Cardiac muscle cell (in vitro differentiated cells and primary cell): ENCODE measurements around the gene ATP6V0C. TPM values are rescaled to one million over a fixed set of nuclear protein-coding genes. Genes with fewer than 3 reads are reported as not detected.
A peak's percentile ranks its signal among the peaks of the same experiment; 100 is the strongest.

Source experiments
- DNase-seq, 2 donors: peaks; one replicate each; pipeline versions ENCODE4 v3.0.0 to v3.0.0-alpha.2; 2010 to 2017; ENCODE audit warnings: low read depth in 1 of 2, low spot score in 1 of 2
- H3K27ac ChIP-seq: fragments of 200-600 bp; sonication (generic); 2 replicates; pipeline ENCODE4 v1.5.1; 2016
- H3K27me3 ChIP-seq: fragments of 200-600 bp; sonication (generic); 2 replicates; pipeline ENCODE4 v1.6.0; 2016; ENCODE audit warnings: control low read depth
- H3K36me3 ChIP-seq: fragments of 200-600 bp; sonication (generic); 2 replicates; pipeline ENCODE4 v1.5.1; 2016; ENCODE audit warnings: control low read depth
- H3K4me1 ChIP-seq: fragments of 200-600 bp; sonication (generic); 2 replicates; pipeline ENCODE4 v1.8.1; 2017; ENCODE audit warnings: low read depth, mild to moderate bottlenecking, mixed run types
- H3K4me3 ChIP-seq: fragments of 200-600 bp; sonication (generic); 2 replicates; pipeline ENCODE4 v1.5.1; 2016; ENCODE audit warnings: mild to moderate bottlenecking
- H3K9me3 ChIP-seq: fragments of 200-600 bp; sonication (generic); 2 replicates; pipeline ENCODE4 v1.5.1; 2017; ENCODE audit warnings: low read depth, mild to moderate bottlenecking, control low read depth
- CTCF ChIP-seq: IDR thresholded peaks from 2 replicates; pipeline ENCODE4 v1.5.1; 2012; ENCODE audit warnings: low read depth, mild to moderate bottlenecking, low read length
- polyA plus RNA-seq: library from polyadenylated mRNA; unstranded; fragments of >200 nt; fragmentation: Nextera tagmentation; extraction: Ambion mirVana; gene quantifications from 2 replicates; pipeline ENCODE4 v1.2.1, GENCODE V29; 2016
- total RNA-seq: library from RNA; depleted of rRNA; stranded (reverse); fragments of >200 nt; gene quantifications from 2 replicates; pipeline ENCODE4 v1.2.3, GENCODE V29; 2016

ATP6V0C gene
- total and polyA plus RNA-seq, 2 experiments from 2014 or later = 92.4 to 281 TPM

DNA sequence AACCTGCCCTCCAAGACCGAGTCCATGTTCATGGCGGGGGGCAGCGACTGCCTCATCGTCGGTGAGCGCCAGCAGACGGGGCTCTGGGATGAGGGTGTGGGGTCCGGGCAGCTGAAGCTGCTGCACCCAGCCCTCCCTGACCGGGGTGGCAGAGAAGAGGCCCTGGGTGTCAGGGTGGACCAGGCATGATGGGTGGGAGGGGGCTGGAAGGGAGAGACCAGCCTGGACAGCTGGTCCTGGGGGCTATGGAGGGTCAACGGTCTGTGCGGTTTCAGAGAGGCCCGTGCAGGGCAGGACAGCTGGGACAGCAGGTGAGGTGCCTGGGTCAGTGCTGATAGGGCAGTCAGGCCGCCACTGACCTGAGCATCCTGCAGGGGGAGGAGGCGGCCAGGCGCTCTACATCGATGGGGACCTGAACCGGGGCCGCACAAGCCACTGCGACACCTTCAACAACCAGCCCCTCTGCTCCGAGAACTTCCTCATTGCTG is 13.3 kb upstream of the ATP6V0C start:
- Histone ChIP-seq H3K36me3 (peaks cover 6% of the 10 kb centered on the region), H3K27me3 (no peaks in the 10 kb centered on the region), H3K9me3 (no peaks in the 10 kb centered on the region), H3K4me1 (peaks cover 9% of the 10 kb centered on the region), H3K27ac (no peak overlapping the region), H3K4me3 (no peak overlapping the region)
- DNase-seq = no peak
- no peak for TF ChIP-seq CTCF

- no peaks in the 10 kb centered on the region for H3K9me3 ChIP-seq
- no peak overlapping the region for H3K27ac ChIP-seq
- peaks cover 6% of the 10 kb centered on the region for H3K36me3 ChIP-seq
- DNase-seq = peak; percentile 88
- H3K27me3 ChIP-seq = no peaks in the 10 kb centered on the region
- TF ChIP-seq CTCF = peak; percentile 94
- H3K4me3 ChIP-seq = peak overlapping the region; percentile 33
- H3K4me1 ChIP-seq = peaks cover 9% of the 10 kb centered on the region
These were observed 12.6 kb upstream of the ATP6V0C start for GRCh38 chr16:2500918-2501750.

GRCh38 chr16:2501946-2502895 is 11.5 kb upstream of the ATP6V0C start:
- H3K4me1 ChIP-seq = peaks cover 9% of the 10 kb centered on the region
- H3K4me3 ChIP-seq = no peak overlapping the region
- H3K27me3 ChIP-seq = no peaks in the 10 kb centered on the region
- DNase-seq = no peak
- H3K9me3 ChIP-seq = no peaks in the 10 kb centered on the region
- peak overlapping the region; percentile 16 for H3K27ac ChIP-seq
- no peak for TF ChIP-seq CTCF
- H3K36me3 ChIP-seq = peaks cover under 1% of the 10 kb centered on the region

DNA sequence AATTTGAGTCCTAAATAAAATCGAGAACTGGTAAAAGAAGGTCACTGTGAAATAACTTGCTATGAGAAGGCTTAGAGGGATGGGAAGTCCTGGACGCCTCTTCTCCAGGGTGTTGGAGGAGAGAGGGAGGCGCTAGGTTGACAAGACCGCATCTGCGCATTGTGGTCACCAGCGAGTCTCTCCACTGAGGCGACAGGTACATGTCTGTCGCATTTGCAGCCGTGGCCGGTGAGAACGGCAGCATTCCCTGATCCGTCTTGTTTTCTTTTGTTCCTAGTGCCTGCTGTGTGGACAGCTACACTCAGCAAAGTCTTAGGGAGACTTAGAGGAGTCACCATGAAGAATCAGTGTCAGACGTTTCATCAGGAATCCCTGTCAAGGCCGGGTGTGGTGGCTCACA is 8.1 kb upstream of the ATP6V0C start:
- DNase-seq = no peak
- H3K27me3 ChIP-seq = no peaks in the 10 kb centered on the region
- peak overlapping the region; percentile 13 for H3K27ac ChIP-seq
- no peak overlapping the region for H3K4me3 ChIP-seq
- H3K36me3 ChIP-seq = no peaks in the 10 kb centered on the region
- peaks cover 9% of the 10 kb centered on the region for H3K4me1 ChIP-seq
- TF ChIP-seq CTCF = no peak
- H3K9me3 ChIP-seq = no peaks in the 10 kb centered on the region

- no peak for DNase-seq
- H3K4me3 ChIP-seq = no peak overlapping the region
- no peak overlapping the region for H3K27ac ChIP-seq
- no peaks in the 10 kb centered on the region for H3K27me3 ChIP-seq
- H3K9me3 ChIP-seq = no peaks in the 10 kb centered on the region
- H3K4me1 ChIP-seq = peaks cover 13% of the 10 kb centered on the region
- H3K36me3 ChIP-seq = no peaks in the 10 kb centered on the region
- TF ChIP-seq CTCF = no peak
These were observed 6.6 kb upstream of the ATP6V0C start for GRCh38 chr16:2507052-2507659.
